DLD1 (cell line): ENCODE measurements around the gene LCAT.

Experiments
- in situ Hi-C: cut with HindIII; loops from 2 replicates; pipeline ENCODE4 v1.10.0; 2017; ENCODE audit warnings: low sequenced_read_pairs

LCAT gene

DNA sequence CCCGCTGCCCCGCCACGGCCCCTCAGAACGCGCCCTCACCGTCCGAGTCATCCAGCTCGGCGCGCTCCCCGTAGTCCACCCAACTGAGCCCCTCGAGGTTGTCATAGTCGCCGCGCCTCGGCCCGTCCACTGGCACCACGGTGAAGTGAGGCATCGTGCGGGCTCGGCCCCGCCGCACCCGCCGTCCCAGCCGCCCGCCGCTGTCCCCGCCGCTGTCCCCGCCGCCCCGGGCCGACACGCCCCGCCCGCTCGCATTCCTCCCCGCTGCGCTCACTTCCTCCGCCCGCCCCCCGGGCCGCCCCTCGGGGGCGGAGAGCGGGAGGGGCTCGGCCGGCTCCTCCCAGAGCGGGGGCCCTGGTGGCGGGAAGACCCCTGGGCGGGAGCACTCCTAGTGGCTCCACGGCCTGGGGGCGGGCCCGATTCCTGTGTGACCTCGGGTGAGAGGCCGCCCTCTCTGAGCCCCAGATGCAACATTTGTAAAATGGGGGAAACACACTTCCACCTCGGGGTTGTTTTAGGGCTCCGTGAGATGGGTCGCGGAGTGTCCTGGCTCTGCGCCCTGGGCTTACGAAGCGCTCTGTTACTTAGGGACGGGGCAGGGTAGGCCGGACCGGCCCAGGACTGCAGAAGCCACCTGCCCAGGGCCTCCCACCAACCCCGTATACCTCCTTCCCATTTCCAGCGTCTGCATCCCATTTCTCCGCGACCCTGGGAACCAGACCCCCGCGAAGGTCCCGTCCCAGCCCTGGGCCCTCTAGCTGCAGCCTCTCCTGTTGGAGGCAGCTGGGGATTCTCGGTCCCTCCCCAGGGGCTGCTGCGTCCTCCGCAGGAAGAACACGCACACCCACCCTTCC is 24.7 kb upstream of the LCAT start, which contains the start of gene SLC12A4:
SLC12A4 (minus strand) TSS at position 238 of the 854 bp plus-strand sequence; CDS start at position 154, 84 bp downstream.
- in situ Hi-C loops = no loop called here

DNA sequence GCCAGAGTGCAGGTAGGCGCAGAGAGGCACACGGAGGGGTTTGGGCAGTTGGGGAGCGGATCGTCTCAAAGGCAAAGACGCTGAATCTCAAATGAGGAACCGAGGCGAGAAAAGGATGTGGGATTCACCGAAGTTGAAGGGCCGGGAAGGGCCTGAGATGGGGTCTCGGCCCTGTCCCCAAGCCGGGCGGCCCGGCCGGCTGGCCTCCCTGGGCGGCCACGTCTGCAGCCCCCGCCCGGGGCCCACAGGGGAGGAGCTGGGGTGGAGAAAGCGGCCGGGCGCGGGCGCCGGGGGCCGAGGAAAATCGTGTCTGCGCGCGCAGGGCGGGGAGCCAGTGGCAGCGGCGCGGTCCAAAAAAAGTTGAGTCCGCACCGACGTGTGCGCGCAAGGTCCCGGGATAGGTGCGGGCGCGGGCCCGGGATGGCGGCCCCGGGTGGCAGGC is 24.1 kb upstream of the LCAT start:
- in situ Hi-C loops = no loop called here

DNA sequence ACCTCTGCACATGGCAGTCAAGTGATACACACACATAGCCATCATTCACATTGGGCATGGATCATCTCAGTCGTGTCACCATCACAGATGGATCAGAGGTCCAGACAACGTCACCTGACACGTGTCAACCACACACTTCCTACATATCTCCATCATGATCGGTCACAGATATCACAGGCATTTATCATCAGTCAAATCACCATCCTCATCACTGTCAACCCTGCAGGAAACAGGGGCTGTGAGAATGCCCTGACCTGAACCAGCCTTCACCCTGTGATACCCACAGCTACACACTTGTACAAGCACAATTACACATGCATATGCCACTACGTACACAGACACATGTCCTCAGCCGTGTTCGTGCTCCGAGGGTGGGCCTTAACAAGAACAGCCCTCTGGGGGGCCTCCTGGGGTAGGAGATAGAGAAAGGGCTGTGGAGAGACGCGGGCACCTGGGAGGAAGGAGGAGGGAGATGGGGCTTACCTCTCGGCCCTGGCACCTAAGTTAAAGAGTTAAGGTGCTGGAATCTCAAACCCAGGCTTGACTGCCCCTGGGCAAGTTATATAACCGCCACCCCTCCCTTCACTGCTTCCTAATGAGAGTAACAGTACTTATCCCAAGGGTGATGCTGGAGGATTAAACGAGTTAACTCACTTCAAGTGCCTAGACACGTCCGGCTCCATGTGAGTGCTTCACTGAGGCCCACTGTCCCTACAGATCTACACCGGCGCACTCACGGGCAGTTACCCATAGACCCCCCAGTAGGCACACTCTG is 23.4 kb upstream of the LCAT start:
- in situ Hi-C loops = no loop called here

DNA sequence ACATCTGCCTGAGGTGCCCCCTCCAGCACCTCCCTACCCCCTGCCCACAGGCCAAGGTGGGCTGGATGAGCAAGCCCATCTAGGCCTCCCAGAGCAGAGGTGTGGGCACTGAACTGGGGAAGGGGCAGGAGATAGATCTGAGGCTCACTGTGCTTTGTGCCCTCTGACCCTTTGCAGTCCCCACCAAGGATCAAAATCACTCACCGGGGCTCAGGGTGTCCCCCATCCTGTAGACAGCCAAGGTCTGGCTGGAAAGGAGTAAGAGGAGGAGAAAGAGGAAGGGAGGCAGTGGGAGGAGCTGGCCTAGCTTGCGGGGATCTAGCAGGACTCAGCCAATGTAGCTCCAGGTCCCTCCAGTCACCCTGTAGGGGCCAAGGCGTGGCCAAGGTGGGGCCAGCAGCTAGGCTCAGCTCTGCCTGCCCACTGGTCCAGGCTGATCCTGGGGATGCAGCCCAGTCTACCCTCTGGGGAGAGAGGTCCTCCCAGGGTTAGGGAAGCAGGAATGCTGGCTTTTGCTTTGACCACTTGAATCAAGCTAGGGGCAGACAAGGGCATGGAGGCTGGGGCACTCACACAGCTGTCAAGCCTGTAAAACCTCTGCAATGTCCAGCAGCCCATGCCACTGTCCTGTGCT is 22.7 kb upstream of the LCAT start:
- in situ Hi-C loops = no loop called here

DNA sequence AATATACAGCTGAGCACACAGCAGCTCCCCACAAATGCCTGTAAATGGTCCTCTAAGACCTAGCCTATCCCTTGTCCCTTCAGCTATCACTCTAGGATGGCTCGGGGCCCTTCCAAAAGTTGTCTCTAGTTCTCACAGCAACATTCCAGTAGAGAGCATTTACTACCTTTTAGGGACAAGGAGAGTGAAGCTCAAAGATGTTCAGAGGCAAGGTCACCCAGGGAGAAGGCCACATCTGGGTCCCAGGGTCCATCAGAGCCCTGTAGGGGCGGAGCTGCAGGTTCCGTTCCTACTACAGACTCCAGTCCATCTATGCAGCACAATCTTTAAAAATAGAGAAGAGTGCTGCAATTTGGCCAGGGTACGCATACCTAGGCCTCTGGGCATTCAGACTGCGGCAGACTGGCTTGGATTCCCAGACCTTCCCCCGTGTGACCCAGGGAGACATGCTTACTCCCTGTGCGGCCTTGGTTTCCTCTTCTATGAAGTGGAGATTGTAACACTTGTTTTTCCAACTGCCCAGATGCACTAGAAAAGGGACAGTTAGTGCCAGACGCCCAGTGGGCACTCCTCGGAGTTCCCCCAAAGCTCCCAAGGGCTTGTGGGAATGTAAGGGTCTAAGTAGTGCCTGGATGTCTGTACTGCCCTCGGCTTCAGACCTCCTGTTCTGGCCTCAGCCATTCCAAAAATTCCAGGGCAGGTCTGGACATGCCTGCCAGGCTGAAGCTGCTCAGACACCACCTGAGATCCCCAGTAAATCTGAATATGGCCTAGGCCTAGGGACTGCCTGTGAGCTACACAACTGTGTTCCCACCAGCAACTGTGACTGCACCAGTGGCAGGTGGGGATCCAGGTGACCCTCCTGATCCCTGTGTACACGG is 22.0 kb upstream of the LCAT start:
- in situ Hi-C loops = no loop called here

DNA sequence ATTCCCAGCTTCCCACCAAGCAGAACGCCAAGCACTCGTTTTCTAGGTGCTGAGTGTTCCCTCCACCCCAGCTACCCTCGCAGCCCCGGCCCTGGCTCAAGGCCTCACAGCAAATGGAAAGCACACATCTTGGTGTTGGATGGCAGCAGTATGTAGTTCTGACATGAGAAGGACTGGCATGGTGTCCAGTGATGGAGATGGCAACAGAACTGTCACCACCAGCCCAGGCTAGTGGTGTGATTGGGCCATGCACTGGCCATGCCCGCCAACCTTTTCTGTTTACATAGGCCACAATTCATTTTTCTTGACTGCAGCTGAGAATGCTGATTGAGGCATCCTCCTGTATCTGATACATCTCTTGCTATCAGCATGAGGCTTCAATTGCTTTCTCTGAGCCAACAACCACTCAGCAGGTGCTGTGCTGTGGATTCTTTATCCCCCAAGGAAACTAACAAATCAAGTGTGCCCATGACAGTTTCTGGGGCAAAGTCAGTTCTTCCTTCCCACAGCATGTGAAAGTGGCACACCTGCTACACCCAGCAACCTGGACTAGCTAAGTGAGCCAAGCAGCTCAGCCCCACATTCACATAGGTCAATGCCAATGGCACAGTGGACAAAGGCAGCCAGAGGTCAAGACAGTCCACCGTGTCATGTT is 20.7 kb upstream of the LCAT start:
- in situ Hi-C loops = no loop called here

DNA sequence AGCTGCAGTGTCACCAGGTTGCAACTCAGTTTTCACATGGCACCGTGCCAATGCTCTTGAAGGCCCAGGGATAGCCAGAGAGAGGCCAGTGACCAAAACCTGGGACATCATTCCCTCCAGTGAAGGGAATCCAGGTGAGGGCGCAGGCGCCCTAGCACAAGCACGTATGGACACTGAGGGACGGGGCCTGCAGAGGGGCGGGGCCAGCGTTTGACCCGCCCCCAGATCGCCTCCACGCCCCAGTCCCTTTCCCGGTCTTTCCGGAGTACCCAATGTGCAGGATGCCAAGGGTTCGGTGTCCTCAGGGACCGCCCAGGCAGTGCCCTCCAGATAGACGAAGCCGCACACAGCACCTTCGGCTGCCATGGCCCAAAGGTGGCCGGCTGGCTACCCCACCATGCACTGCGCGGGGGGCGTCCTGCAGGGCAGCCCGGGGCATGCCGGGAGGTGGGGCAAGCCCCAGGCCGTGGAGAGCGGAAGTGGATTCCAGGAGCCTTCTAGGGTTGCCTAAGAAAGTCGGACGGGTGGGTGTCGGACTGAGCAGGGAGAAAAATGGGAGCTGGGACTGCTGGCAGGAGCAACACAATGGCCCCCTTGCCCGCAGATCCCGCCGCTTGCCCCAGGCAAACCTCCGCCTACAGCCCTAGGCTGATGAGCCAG is 19.9 kb upstream of the LCAT start:
- in situ Hi-C loops = no loop called here

DNA sequence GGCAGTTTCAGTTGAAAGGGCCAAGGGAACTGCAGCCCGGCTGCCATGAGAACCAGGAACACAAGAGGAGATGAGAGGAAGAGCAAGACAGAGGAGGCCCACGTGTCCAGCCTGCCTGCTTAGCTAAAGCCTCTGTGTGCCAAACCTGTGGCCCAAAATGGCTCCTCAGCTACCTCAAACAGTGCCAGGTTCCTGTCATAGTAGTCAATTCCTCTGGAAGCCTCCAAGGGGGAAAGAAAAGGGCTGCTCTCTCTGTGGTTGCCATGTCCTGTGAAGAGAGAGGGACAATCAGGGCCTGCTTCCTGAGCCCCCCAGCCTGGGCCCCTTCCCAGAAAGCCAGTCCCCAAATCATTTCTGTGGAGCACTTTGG is 19.4 kb upstream of the LCAT start:
- in situ Hi-C loops = no loop called here

DNA sequence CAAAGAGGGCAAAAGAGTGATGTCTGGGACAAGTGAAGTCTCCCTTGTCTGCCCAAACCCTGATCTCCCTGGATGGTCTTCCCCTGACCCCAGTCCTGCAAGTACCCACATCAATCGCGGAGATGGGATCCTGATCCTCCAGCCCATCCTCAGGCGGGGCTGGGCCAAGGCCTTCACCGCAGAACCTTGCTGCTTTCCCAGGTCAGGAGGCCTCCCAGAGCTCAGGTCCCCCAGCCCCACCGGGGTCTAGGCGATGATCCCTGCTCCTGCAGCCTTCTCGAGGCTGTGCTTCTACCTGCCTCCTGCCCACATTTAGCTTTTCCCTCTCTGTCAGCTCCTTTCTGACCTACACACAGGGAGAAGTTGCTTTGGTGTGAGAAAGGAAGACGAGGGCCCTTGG is 18.2 kb upstream of the LCAT start:
- in situ Hi-C loops = no loop called here

DNA sequence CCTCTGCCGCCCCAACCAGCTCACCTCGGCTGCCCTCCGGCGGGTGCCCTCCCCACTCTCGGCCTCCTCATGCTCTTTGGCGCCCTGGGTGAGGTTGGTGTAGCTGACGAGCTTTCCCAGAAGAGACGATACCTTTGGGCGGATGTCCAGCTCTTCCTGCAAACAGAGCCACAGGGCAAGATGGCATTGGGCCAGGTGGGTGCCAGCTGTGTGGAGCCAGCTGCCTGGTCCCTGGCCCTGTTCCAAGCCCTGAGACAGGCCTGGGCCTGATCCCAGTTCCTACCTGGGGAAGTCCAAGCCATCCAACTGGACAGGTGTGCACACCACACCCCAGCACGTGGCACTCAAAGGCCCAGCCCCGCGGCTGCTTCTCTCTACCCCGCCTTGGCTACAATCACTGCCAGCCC is 17.6 kb upstream of the LCAT start:
- in situ Hi-C loops = no loop called here

DNA sequence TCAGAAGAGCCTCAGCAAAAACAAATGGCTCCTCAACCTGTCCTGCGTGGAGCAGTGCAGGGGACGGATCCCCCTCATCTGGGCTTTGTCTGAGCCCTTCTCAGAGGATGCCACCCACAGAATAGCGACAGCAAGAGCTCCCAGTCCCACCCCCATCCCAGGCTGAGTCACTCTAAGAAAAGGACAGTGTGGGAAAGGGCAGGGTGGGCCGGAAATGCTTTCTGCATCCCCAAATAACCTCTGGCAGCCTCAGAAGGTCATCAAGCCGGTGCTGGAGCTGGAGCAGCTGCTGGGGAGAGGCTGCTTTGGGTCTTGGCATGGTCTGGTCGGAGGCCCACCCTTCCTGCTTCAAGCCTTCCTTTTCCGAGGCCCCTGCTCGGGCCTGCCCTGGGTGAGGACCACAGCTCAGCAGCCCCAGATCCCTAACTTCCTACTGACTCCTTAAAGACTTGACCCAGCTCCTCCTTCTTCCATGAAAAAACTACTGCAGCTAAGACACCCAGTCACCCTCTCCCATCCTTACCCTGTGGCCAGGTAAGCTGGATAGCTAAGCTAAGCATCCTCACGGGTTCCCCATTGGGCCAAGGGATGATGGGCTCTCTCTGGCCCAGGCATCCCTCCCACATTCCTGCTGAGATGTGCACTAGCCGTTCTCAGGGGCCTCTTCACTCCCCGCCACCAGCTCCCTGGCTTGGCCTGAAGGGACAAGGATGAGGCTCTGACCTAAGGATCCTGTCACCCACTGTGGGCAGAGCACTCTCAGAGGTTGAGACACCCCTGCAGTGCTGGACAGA is 15.8 kb upstream of the LCAT start:
- in situ Hi-C loops = no loop called here

DNA sequence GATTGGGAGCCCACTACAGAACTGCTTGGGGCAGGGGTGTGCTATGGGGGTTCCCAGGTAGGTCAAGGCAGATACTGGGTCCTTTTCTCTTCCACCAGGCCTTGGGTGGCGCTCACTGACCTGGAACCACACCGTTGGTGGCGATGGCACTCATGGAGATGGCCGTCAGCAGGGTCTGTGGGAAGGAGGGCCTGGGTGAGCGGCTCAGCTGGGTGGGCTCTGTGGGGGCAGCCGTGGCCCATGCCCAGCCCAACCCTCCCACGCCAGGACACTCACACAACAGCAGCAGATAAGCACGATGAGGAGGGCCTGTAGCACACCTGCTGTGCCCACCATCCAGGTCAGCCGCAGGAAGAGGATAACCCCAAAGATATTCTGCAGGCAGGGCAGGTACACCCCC is 13.7 kb upstream of the LCAT start:
- in situ Hi-C loops = no loop called here

DNA sequence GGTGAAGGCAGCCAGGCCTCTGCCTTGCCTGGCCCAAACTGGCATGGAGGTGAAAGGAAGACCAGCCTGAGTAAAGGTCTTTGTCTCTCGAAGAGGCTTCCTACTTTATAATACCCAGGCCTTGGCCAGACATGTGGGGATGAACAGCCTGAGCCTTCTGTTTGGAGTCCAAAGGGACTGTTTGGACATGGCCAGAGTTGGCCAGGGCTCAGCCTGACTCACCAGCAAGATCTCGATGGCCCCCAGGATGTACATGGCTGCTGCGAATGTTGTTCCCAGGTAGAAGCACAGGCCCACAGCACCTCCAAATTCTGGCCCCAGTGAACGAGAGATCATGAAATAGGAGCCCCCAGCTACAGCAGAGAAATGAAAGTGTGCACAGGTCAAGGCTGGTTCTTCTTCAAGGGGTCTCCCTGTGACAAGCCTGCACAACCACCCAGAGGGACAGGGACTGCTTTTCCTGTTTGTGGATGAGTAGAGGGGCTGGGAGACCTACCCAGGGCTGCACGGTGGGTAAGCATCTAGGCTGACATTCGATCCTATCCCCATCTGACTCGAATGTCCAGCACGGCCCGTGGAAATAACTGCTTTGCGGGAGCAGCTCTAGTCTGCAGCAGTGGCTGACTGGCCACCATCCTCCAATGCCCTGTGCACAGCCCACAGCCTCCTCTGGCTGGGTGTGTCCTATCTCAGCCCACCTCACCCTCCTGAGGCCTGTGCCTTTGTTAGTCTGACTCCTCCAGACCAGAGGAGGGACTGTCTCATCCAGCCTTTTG is 10.7 kb upstream of the LCAT start:
- in situ Hi-C loops = no loop called here

DNA sequence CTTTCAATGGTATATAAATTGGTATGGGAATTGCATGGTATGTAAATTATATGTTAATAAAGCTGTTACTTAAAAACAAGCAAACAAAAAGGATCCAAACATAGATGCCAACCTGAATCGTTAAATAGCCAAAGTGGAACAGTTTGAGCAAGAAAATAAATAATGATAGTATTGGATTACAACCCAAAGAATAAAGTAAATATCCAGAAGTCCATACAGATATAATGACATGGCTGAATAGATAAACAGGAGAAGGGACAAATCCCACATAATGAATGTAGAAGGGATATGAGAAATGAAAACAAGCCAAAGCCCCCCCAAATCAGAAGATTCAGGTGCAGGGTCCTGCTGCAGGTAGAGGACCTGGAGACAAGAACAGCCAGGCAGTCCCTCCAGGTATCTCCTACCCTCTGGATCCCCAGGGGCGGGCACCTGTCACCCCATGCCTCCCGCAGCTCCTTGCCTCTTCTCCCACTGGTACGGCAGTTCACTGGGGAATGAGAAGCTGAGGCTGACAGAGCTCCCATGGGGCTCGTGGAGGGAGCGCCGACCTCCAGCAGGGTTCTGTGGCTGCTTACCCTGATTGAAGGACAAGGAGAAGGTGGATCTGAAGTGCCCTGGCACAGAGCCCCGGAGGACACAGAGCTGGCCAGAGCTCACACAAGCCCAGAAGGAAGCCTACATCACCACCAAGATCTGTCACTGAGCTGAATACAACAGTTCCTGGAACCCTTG is 9.9 kb upstream of the LCAT start:
- in situ Hi-C loops = no loop called here

DNA sequence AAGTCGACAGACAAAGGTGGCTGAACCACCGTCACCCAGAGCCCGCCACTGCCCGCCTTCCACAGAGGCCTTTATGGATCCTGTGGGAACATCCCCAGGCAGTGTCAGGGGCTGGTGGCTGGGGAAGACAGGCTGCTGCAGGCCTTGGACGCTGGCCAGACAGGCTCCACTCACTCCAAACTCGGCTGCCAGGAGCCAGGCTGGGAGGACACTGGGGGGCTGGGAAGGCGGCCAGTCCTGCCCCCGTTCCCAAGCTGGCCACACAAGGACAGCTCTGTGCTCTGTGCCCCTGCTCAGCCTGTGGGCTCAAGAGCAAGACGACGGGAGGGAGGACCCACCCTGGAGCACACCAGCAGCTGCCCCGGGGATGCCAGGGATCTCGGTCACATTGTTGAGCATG is 7.6 kb upstream of the LCAT start:
- in situ Hi-C loops = no loop called here

DNA sequence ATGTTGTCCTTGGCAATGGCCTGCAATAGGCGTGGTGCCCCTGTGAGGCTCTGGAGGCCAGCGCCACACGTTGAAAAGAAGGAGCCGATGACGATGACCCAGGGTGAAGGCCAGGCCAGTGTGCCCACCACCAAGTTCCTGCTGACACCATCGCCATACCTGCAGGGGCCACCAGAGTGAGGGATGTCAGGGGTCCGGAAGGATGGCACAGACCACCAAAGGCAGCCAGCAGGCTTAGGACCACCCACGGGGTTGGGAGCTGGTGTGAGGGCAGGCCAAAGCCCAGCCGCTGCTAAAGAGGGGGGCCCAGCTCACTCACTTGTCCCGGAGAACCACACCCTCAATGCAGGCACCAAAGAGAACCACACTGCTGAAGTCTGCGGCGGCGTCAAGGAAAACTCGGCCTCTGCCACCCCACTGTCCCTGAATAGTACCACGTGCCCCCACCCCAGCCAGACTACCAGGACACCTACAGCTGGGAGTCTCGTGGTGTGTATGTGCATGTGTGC is 6.5 kb upstream of the LCAT start:
- in situ Hi-C loops = no loop called here

DNA sequence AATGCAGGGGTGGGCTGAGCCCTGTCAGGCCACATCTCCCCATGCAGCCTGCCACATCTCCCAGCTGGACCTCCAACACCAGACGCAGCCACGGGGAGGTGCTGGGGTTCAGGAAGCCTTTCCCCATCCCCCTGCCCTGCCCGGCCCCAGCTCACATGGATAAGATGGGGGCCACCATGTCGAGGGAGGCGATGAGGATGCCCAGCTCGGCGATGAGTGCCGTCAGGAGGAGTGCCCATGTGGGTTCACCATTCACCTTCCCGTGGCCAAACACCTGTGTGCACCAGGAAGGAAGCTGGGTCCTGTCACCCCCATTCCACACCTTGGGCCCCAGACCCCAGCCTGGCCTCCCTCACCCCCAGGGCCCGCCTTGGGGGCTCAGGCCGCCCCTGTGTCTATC is 5.7 kb upstream of the LCAT start:
- in situ Hi-C loops = no loop called here
